Naive B cell (primary cell): Measurements from ENCODE around the gene DTNB. TPM values are rescaled to one million over a fixed set of nuclear protein-coding genes. Genes with fewer than 3 reads are reported as not detected.
A peak's percentile ranks its signal among the peaks of the same experiment; 100 is the strongest.

Experiments
- ATAC-seq, 2 donors: fragments of 150-1000 bp; cut with Tn5 transposase; 2 replicates each; pipeline ENCODE4 v1.10.0; 2021; ENCODE audit warnings: low read depth in 2 of 2, mild to moderate bottlenecking in 2 of 2, moderate library complexity in 2 of 2
- DNase-seq: peaks from one replicate; pipeline ENCODE4 v3.0.0; 2022
- H3K27ac Mint-ChIP-seq, 6 donors: one replicate each; pipeline ENCODE4 v1.8.0; 2020 to 2022; ENCODE audit warnings: mild to moderate bottlenecking in 6 of 6, mixed read lengths in 6 of 6, moderate library complexity in 5 of 6, inconsistent platforms in 2 of 6
- H3K27me3 Mint-ChIP-seq, 3 donors: one replicate each; pipeline ENCODE4 v1.8.0; 2021 to 2022; ENCODE audit warnings: mixed read lengths in 3 of 3, mild to moderate bottlenecking in 1 of 3
- H3K36me3 Mint-ChIP-seq, 2 donors: one replicate each; pipeline ENCODE4 v1.8.0; 2020 to 2022; ENCODE audit warnings: mixed read lengths in 2 of 2, inconsistent platforms in 1 of 2, mild to moderate bottlenecking in 1 of 2
- H3K4me1 Mint-ChIP-seq, 3 donors: one replicate each; pipeline ENCODE4 v1.8.0; 2020 to 2022; ENCODE audit warnings: mixed read lengths in 3 of 3, inconsistent platforms in 1 of 3, mild to moderate bottlenecking in 1 of 3, moderate library complexity in 1 of 3
- H3K4me3 Mint-ChIP-seq, 8 donors: one replicate each; pipeline ENCODE4 v1.8.0; 2020 to 2022; ENCODE audit warnings: mild to moderate bottlenecking in 8 of 8, mixed read lengths in 8 of 8, moderate library complexity in 8 of 8, inconsistent platforms in 2 of 8
- H3K9me3 Mint-ChIP-seq, 7 donors: one replicate each; pipeline ENCODE4 v1.8.0; 2020 to 2022; ENCODE audit warnings: mixed read lengths in 7 of 7, mild to moderate bottlenecking in 5 of 7, inconsistent platforms in 2 of 7, moderate library complexity in 1 of 7
- polyA plus RNA-seq, 6 donors: library from polyadenylated mRNA; unstranded; fragments of 300-500 nt; fragmentation: Illumina TruSeq; gene quantifications; one replicate each; pipeline ENCODE4 v1.2.3, GENCODE V29; 2021; ENCODE audit warnings: low read depth in 6 of 6

The DTNB gene
- polyA plus RNA-seq, 6 donors from 2014 or later = 7.8 to 25.4 (median 16.1) TPM

- Mint-ChIP-seq H3K9me3 (no peaks in the 10 kb centered on the region), H3K27me3 (no peaks in the 10 kb centered on the region), H3K27ac (peak overlapping the region in 1 of 6 donors; percentile 61), H3K4me3 (no peak overlapping the region), H3K36me3 (no peaks in the 10 kb centered on the region), H3K4me1 (peaks cover 0 to 3% (median 0%) of the 10 kb centered on the region in 3 donors)
- DNase-seq (no peak), ATAC-seq (no peak)
These were observed 303.5 kb downstream of the DTNB start for GRCh38 chr2:25369876-25370275.

- Mint-ChIP-seq H3K27ac (peak overlapping the region in 2 of 6 donors; percentile 70 to 77), H3K4me1 (peaks cover 0 to 3% (median 0%) of the 10 kb centered on the region in 3 donors), H3K27me3 (no peaks in the 10 kb centered on the region), H3K36me3 (no peaks in the 10 kb centered on the region), H3K4me3 (no peak overlapping the region), H3K9me3 (no peaks in the 10 kb centered on the region)
- DNase-seq = no peak
- ATAC-seq = no peak
These were observed 303.9 kb downstream of the DTNB start for GRCh38 chr2:25369439-25369838.

GRCh38 chr2:25368660-25369059, 304.7 kb downstream of the DTNB start:
- H3K9me3 Mint-ChIP-seq = no peaks in the 10 kb centered on the region
- no peaks in the 10 kb centered on the region for H3K27me3 Mint-ChIP-seq
- H3K27ac Mint-ChIP-seq = peak overlapping the region in 2 of 6 donors; percentile 22 to 70
- H3K36me3 Mint-ChIP-seq = no peaks in the 10 kb centered on the region
- DNase-seq (no peak), ATAC-seq (no peak)
- H3K4me1 Mint-ChIP-seq = peaks cover 3 to 4% (median 3%) of the 10 kb centered on the region in 3 donors
- H3K4me3 Mint-ChIP-seq = no peak overlapping the region

- H3K4me1 Mint-ChIP-seq = peaks cover 5 to 17% (median 14%) of the 10 kb centered on the region in 3 donors
- H3K9me3 Mint-ChIP-seq = no peaks in the 10 kb centered on the region
- no peak for DNase-seq
- H3K27ac Mint-ChIP-seq = peak overlapping the region in 2 of 6 donors; percentile 74 to 81
- H3K4me3 Mint-ChIP-seq = peak overlapping the region in 1 of 8 donors; percentile 40
- no peaks in the 10 kb centered on the region for H3K36me3 Mint-ChIP-seq
- H3K27me3 Mint-ChIP-seq = no peaks in the 10 kb centered on the region
- ATAC-seq = no peak
These were observed 306.1 kb downstream of the DTNB start for GRCh38 chr2:25367296-25367695.

- no peaks in the 10 kb centered on the region for H3K9me3 Mint-ChIP-seq
- no peaks in the 10 kb centered on the region for H3K36me3 Mint-ChIP-seq
- peak overlapping the region in 2 of 6 donors; percentile 17 to 55 for H3K27ac Mint-ChIP-seq
- no peaks in the 10 kb centered on the region for H3K27me3 Mint-ChIP-seq
- ATAC-seq (no peak), DNase-seq (no peak)
- peaks cover 5 to 18% (median 17%) of the 10 kb centered on the region in 3 donors for H3K4me1 Mint-ChIP-seq
- no peak overlapping the region for H3K4me3 Mint-ChIP-seq
These were observed 306.7 kb downstream of the DTNB start for GRCh38 chr2:25366629-25367028.

GRCh38 chr2:25365241-25365640, 308.1 kb downstream of the DTNB start:
- peak overlapping the region in 4 of 6 donors; percentile 74 to 100 (median 84) for H3K27ac Mint-ChIP-seq
- DNase-seq (no peak), ATAC-seq (no peak)
- no peaks in the 10 kb centered on the region for H3K9me3 Mint-ChIP-seq
- no peaks in the 10 kb centered on the region for H3K27me3 Mint-ChIP-seq
- H3K4me1 Mint-ChIP-seq = peaks cover 5 to 18% (median 18%) of the 10 kb centered on the region in 3 donors
- peak overlapping the region in 1 of 8 donors; percentile 18 for H3K4me3 Mint-ChIP-seq
- no peaks in the 10 kb centered on the region for H3K36me3 Mint-ChIP-seq

GRCh38 chr2:25363733-25364132, 309.6 kb downstream of the DTNB start:
- Mint-ChIP-seq H3K4me1 (peaks cover 5 to 18% (median 18%) of the 10 kb centered on the region in 3 donors), H3K4me3 (peak overlapping the region in 4 of 8 donors; percentile 7 to 49 (median 32)), H3K27ac (peak overlapping the region; percentile 74 to 100 (median 96)), H3K27me3 (no peaks in the 10 kb centered on the region), H3K9me3 (no peaks in the 10 kb centered on the region), H3K36me3 (no peaks in the 10 kb centered on the region)
- DNase-seq = no peak
- no peak for ATAC-seq

GRCh38 chr2:25362434-25363145, 310.8 kb downstream of the DTNB start:
- ATAC-seq (peak; percentile 87 to 90), DNase-seq (peak; percentile 90)
- Mint-ChIP-seq H3K4me3 (peak overlapping the region; percentile 80 to 99 (median 91)), H3K27me3 (no peaks in the 10 kb centered on the region), H3K36me3 (no peaks in the 10 kb centered on the region), H3K9me3 (no peaks in the 10 kb centered on the region), H3K4me1 (peaks cover 5 to 18% (median 18%) of the 10 kb centered on the region in 3 donors), H3K27ac (peak overlapping the region; percentile 94 to 100 (median 98))

GRCh38 chr2:25362049-25362433, 311.3 kb downstream of the DTNB start:
- peak overlapping the region; percentile 80 to 99 (median 91) for H3K4me3 Mint-ChIP-seq
- peak overlapping the region; percentile 94 to 100 (median 98) for H3K27ac Mint-ChIP-seq
- DNase-seq = peak; percentile 93
- no peaks in the 10 kb centered on the region for H3K36me3 Mint-ChIP-seq
- H3K9me3 Mint-ChIP-seq = no peaks in the 10 kb centered on the region
- no peaks in the 10 kb centered on the region for H3K27me3 Mint-ChIP-seq
- H3K4me1 Mint-ChIP-seq = peaks cover 5 to 18% (median 18%) of the 10 kb centered on the region in 3 donors
- peak; percentile 75 to 77 for ATAC-seq

- DNase-seq = no peak
- no peak for ATAC-seq
- H3K4me3 Mint-ChIP-seq = peak overlapping the region; percentile 80 to 99 (median 91)
- no peaks in the 10 kb centered on the region for H3K9me3 Mint-ChIP-seq
- peaks cover 0 to 3% (median 0%) of the 10 kb centered on the region in 3 donors for H3K27me3 Mint-ChIP-seq
- no peaks in the 10 kb centered on the region for H3K36me3 Mint-ChIP-seq
- peaks cover 5 to 18% (median 18%) of the 10 kb centered on the region in 3 donors for H3K4me1 Mint-ChIP-seq
- H3K27ac Mint-ChIP-seq = peak overlapping the region in 5 of 6 donors; percentile 94 to 100 (median 98)
These were observed 311.9 kb downstream of the DTNB start for GRCh38 chr2:25361261-25362048.

GRCh38 chr2:25358836-25359235, 314.5 kb downstream of the DTNB start:
- Mint-ChIP-seq H3K4me1 (peaks cover 5 to 17% (median 16%) of the 10 kb centered on the region in 3 donors), H3K4me3 (no peak overlapping the region), H3K27me3 (peaks cover 5 to 9% (median 8%) of the 10 kb centered on the region in 3 donors), H3K36me3 (no peaks in the 10 kb centered on the region), H3K9me3 (no peaks in the 10 kb centered on the region), H3K27ac (peak overlapping the region in 1 of 6 donors; percentile 57)
- DNase-seq (no peak), ATAC-seq (no peak)

GRCh38 chr2:25358249-25358815, 315.0 kb downstream of the DTNB start:
- peak overlapping the region in 1 of 8 donors; percentile 13 for H3K4me3 Mint-ChIP-seq
- peak overlapping the region in 2 of 6 donors; percentile 41 to 57 for H3K27ac Mint-ChIP-seq
- no peaks in the 10 kb centered on the region for H3K36me3 Mint-ChIP-seq
- DNase-seq (no peak), ATAC-seq (no peak)
- H3K4me1 Mint-ChIP-seq = peaks cover 5 to 12% (median 11%) of the 10 kb centered on the region in 3 donors
- no peaks in the 10 kb centered on the region for H3K9me3 Mint-ChIP-seq
- H3K27me3 Mint-ChIP-seq = peaks cover 5 to 9% (median 8%) of the 10 kb centered on the region in 3 donors

GRCh38 chr2:25356088-25356487, 317.3 kb downstream of the DTNB start:
- Mint-ChIP-seq H3K27ac (peak overlapping the region in 1 of 6 donors; percentile 79), H3K27me3 (peaks cover 8 to 9% (median 9%) of the 10 kb centered on the region in 3 donors)
- no peak for ATAC-seq

More at GRCh38 chr2:25356088-25356487, 317.3 kb downstream of the DTNB start:
- Mint-ChIP-seq H3K9me3 (no peaks in the 10 kb centered on the region), H3K4me1 (no peaks in the 10 kb centered on the region), H3K4me3 (no peak overlapping the region), H3K36me3 (no peaks in the 10 kb centered on the region)
- DNase-seq = no peak
